ENCODE results near the gene RARG.
"Not testable (repeated sequence)": the region's sequence is repeated elsewhere in the genome, so short reads cannot be mapped to it uniquely, and the experiment has no call there.

Gene RARG

GRCh38 chr12:53163008-53163407 is 69.0 kb downstream of the RARG start:
- FAIRE-seq: not testable (repeated sequence)

DNA sequence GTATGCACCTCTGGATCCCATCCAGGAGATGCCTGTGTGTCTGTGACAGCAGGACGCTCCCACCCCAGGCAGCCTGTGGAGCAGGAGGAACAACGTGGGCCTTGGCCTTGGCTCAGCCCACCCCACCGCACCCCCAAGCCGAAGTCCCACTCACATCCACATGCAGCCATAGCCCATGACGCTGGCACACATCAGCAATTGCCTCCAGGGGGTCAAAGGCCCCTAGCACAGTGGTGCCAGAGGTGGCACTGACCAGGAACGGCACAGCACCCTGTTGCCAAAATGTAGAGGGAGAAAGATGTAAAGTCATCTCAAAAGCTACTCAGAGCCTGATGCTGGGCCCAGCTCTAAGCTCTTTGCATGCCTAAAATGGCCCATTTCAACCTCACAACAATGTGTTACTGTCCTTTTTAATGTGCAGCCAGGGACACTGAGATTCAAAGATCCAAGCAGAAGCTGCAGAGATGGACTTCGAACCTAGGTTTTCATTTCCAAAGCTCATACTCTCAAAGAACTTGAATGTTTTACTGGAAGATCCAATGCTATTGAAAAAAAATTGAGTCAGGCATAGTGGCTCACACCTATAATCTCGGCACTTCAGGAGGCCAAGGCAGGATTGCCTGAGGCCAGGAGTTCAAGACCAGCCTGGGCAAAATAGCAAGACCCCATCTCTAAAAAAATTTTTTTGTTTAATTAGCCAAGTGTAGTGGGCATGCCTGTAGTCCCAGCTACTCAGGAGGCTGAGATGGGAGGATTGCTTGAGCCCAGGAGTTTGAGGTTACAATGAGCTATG is 70.7 kb downstream of the RARG start:
- no peak for FAIRE-seq

GRCh38 chr12:53160673-53161072 is 71.3 kb downstream of the RARG start:
- no peak for FAIRE-seq

All from islet of Langerhans (tissue), 1 donor.